SU-DHL-6 (cell line): Measurements from ENCODE around the gene RFXAP.

Experiments used
- H2AFZ ChIP-seq: fragments of 200-600 bp; sonication (generic); 2 replicates; pipeline ENCODE4 v1.6.1; 2014; ENCODE audit warnings: low read depth, mild to moderate bottlenecking, moderate library complexity, mixed read lengths, antibody characterized with exemption, low read length; ENCODE audit not compliant: severe bottlenecking
- H3F3A ChIP-seq: fragments of 200-600 bp; shearing (Covaris generic); 2 replicates; pipeline ENCODE4 v1.6.0; 2016; ENCODE audit warnings: antibody characterized with exemption, mild to moderate bottlenecking; ENCODE audit not compliant: insufficient read depth
- H3K27ac ChIP-seq: fragments of 200-600 bp; sonication (generic); 2 replicates; pipeline ENCODE4 v1.5.1; 2016; ENCODE audit warnings: low read depth, mild to moderate bottlenecking, low read length, moderate library complexity, mixed read lengths
- H3K27me3 ChIP-seq: fragments of 200-600 bp; sonication (generic), shearing (Covaris generic); 2 replicates; pipeline ENCODE4 v1.6.0; 2014; ENCODE audit warnings: mild to moderate bottlenecking, low read length
- H3K36me3 ChIP-seq: fragments of 200-600 bp; sonication (generic); 2 replicates; pipeline ENCODE4 v1.6.1; 2014; ENCODE audit warnings: mild to moderate bottlenecking, low read length, mixed read lengths
- H3K4me2 ChIP-seq: fragments of 300-600, 200-600 bp; shearing (Covaris generic), sonication (generic); 2 replicates; pipeline ENCODE4 v1.6.0; 2014; ENCODE audit warnings: low read length, low read depth, mild to moderate bottlenecking; ENCODE audit not compliant: poor library complexity, severe bottlenecking
- H3K4me3 ChIP-seq: fragments of 200-600 bp; sonication (generic); 2 replicates; pipeline ENCODE4 v1.5.1; 2014; ENCODE audit warnings: antibody characterized with exemption, low read length, mild to moderate bottlenecking, mixed read lengths; ENCODE audit not compliant: insufficient read depth, poor library complexity, severe bottlenecking
- H3K79me2 ChIP-seq: fragments of 200-600 bp; sonication (generic); 2 replicates; pipeline ENCODE4 v1.6.1; 2014; ENCODE audit warnings: mild to moderate bottlenecking, low read length, moderate library complexity; ENCODE audit not compliant: insufficient read depth
- H3K9ac ChIP-seq: fragments of 200-600 bp; sonication (generic); 2 replicates; pipeline ENCODE4 v1.7.0; 2014; ENCODE audit warnings: mild to moderate bottlenecking, low read length
- H3K9me2 ChIP-seq: fragments of 200-600 bp; sonication (generic); replicated peaks from 2 replicates; pipeline ENCODE4 v1.6.1; 2014; ENCODE audit warnings: low read length; ENCODE audit not compliant: insufficient read depth
- H3K9me3 ChIP-seq: fragments of 200-600 bp; sonication (generic); 2 replicates; pipeline ENCODE4 v1.6.1; 2014; ENCODE audit warnings: low read length, mixed read lengths; ENCODE audit not compliant: insufficient read depth
- H4K20me1 ChIP-seq: fragments of 200-600 bp; sonication (generic); 2 replicates; pipeline ENCODE4 v1.6.1; 2014; ENCODE audit warnings: low read depth, mild to moderate bottlenecking, antibody characterized with exemption, low read length, moderate library complexity, mixed read lengths
- CTCF ChIP-seq: fragments of 200-600 bp; sonication (generic); IDR thresholded peaks from one replicate; pipeline ENCODE4 v1.5.1; 2017; ENCODE audit warnings: antibody characterized with exemption, mild to moderate bottlenecking, low read length, moderate library complexity; ENCODE audit not compliant: insufficient read depth, poor library complexity, severe bottlenecking
- EZH2phosphoT487 ChIP-seq: fragments of 200-600 bp; sonication (generic), shearing (Covaris generic); conservative IDR thresholded peaks from 2 replicates; pipeline ENCODE4 v1.6.1; 2018; ENCODE audit warnings: mild to moderate bottlenecking, antibody characterized with exemption, low read length, moderate library complexity, mixed read lengths

The RFXAP gene

GRCh38 chr13:36866232-36866631 is 47.2 kb downstream of the RFXAP start:
- H3K79me2 ChIP-seq, result no peaks in the 10 kb centered on the region
- no peaks in the 10 kb centered on the region for H4K20me1 ChIP-seq
- no peak for TF ChIP-seq EZH2phosphoT487
- no peak for TF ChIP-seq CTCF
- H3K4me2 ChIP-seq, result no peak overlapping the region
- no peaks in the 10 kb centered on the region for H3K9me2 ChIP-seq
- no peak overlapping the region for H3K27ac ChIP-seq
- no peak overlapping the region for H3K4me3 ChIP-seq
- H3K9ac ChIP-seq, result no peak overlapping the region
- H3K9me3 ChIP-seq, result no peaks in the 10 kb centered on the region
- H3K27me3 ChIP-seq, result no peaks in the 10 kb centered on the region
- H3F3A ChIP-seq, result no peaks in the 10 kb centered on the region
- H2AFZ ChIP-seq, result no peak overlapping the region
- no peaks in the 10 kb centered on the region for H3K36me3 ChIP-seq

GRCh38 chr13:36870050-36870692 is 51.1 kb downstream of the RFXAP start:
- H3K36me3 ChIP-seq, result no peaks in the 10 kb centered on the region
- no peaks in the 10 kb centered on the region for H3K27me3 ChIP-seq
- H3K9me2 ChIP-seq, result no peaks in the 10 kb centered on the region
- no peaks in the 10 kb centered on the region for H4K20me1 ChIP-seq
- TF ChIP-seq CTCF, result no peak
- no peak for TF ChIP-seq EZH2phosphoT487
- no peak overlapping the region for H3K4me3 ChIP-seq
- no peaks in the 10 kb centered on the region for H3K79me2 ChIP-seq
- no peak overlapping the region for H3K4me2 ChIP-seq
- H3K9ac ChIP-seq, result no peak overlapping the region
- H3K27ac ChIP-seq, result no peak overlapping the region
- H3K9me3 ChIP-seq, result no peaks in the 10 kb centered on the region
- H3F3A ChIP-seq, result no peaks in the 10 kb centered on the region
- no peak overlapping the region for H2AFZ ChIP-seq

GRCh38 chr13:36872621-36873020 is 53.6 kb downstream of the RFXAP start:
- Histone ChIP-seq H3K9me3 (no peaks in the 10 kb centered on the region), H3K9ac (no peak overlapping the region), H2AFZ (no peak overlapping the region), H3K79me2 (no peaks in the 10 kb centered on the region), H4K20me1 (no peaks in the 10 kb centered on the region), H3K4me3 (no peak overlapping the region), H3K27me3 (no peaks in the 10 kb centered on the region), H3K36me3 (no peaks in the 10 kb centered on the region), H3K27ac (no peak overlapping the region), H3F3A (no peaks in the 10 kb centered on the region), H3K9me2 (no peaks in the 10 kb centered on the region), H3K4me2 (no peak overlapping the region)
- no peak for TF ChIP-seq CTCF
- TF ChIP-seq EZH2phosphoT487, result no peak
